ENCODE results near the gene IKZF3.
"Not testable (repeated sequence)": the region's sequence is repeated elsewhere in the genome, so short reads cannot be mapped to it uniquely, and the experiment has no call there.

IKZF3 gene

GRCh38 chr17:39754958-39755553 is 109.1 kb downstream of the IKZF3 start:
- DNase-seq (ENCODE audit: low read depth) = no peak

- peak; percentile 74 for DNase-seq (ENCODE audit: low read depth)
Measured at GRCh38 chr17:39754161-39754957, 109.8 kb downstream of the IKZF3 start.

DNA sequence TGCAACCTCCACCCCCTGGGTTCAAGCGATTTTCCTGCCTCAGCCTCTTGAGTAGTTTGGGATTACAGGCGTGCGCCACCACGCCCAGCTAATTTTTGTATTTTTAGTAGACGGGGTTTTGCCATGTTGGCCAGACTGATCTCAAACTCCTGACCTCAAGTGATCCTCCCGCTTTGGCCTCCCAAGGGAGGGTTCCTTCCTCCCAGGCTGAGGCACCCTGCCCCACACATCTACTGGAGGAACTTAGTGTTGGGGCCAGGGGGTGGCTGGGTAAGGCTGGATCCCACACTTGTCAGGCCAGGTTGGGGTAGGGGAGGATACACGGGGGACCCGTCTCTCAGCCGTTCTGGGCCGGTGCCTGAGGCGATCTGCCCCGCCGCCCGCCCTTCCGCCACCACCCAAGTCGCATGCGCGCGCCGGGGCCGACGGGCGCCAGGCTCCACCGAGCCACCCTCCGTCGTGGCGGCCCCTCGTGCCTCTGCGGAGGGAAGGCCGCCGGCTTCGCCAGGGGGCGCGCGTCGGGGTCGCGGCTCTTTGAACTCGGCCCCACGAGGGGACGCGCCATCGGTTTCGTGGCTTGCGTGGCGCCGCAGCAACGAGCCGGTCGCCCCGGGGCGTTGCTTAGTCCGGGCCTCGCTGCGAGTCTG is 110.5 kb downstream of the IKZF3 start:
- DNase-seq (ENCODE audit: low read depth) = no peak

DNA sequence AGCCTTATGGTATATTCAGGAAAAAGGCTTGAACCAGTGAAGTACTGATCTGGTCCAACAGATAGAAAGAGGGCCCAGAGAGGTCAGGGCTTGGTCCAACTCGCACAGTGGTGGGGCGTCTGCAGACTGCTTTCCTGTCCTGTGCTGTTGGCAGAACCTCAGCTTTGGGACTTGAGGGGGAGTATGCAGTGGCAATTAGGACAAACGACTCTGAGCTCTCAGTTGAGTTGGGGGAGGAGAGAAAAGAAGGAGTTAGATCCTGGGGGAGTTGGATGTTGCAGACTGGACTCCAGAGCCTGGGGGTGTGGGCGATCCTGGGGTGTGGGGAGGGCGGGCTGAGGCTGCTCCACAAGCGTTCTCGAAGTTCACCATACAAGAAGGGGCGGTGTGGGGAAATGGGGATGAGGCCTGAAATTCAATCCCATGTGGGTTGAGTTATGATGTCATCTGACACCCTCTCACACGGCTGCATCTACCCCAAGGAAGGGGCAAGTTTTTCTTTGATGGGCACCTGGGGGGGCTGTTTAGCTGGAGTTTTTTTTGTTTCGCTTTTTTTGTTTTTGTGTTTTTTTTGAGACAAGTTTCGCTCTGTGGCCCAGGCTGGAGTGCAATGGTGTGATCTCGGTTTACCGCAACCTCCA is 111.8 kb downstream of the IKZF3 start:
- DNase-seq (ENCODE audit: low read depth) = no peak

GRCh38 chr17:39751637-39752036 is 112.5 kb downstream of the IKZF3 start:
- DNase-seq (ENCODE audit: low read depth) = no peak

DNA sequence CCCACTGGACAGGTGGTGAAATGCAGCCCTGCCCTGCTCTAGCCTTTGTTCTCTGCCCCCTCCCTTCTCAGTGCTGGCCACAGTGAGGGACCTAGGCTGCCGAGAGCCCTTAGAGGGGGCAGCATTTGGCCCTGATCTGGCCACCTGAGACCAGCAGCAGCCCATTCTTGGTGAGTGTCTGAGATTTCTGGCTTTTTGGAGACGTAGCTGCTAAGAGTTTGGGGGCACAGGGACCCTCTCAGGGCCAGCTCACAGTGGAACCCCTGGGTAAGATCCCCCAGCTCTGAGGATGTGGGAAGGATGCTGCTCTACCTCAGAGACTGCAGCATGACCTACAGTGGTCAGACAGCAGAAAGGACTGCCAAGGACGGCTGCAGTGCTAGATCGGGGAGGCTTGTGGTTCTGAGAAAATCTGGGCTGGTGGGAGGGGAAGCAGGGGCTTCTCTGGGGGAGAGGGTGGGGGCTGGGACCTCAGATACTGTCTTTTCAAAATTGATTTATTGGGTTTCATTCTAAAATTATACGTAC is 113.0 kb downstream of the IKZF3 start:
- DNase-seq (ENCODE audit: low read depth) = no peak

DNA sequence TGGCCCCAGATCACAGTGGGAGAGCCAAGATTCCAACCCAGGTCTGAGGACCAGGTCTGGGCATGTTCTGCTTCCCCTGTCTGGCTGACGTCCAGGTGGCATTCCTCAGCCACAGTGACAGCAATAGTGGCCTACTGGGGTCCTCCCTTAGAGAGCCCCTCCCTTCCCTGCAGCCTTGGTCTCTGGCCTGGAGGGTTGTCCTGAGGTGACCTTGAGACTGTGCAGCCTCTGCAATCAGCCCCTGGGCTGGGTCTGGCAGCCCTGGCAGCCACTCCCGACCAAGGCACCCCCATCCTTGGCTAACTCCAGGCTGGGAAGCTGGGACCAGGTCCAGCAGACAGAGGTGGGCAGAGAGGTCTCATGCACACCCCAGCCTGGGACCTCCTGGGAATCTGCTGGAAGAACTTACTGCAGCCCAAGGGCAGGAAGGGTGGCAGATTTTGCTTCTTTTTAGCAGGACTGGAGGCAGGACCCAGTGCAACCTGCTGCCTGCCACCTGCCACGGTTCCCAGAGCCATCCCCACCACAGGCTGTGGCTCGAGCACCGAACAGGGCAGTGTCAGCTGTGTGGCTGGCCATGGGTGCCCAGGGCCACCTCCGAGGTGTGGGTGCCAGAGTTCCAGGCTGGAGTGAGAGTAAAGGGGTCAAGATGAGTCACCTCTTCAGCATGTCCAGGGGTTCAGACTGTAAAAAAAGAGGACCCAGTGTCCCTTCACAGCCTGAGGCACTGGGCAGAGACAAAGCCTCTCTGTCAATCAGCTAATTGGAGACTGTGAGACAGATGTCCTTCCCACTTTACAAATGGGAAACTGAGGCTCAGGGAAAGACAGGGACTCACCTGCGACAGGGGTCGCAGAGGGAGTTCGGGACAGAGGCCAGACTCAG is 113.7 kb downstream of the IKZF3 start:
- DNase-seq (ENCODE audit: low read depth) = no peak

- DNase-seq (ENCODE audit: low read depth) = not testable (repeated sequence)
Measured at GRCh38 chr17:39748444-39749034, 115.6 kb downstream of the IKZF3 start.

GRCh38 chr17:39747745-39748144 is 116.4 kb downstream of the IKZF3 start:
- no peak for DNase-seq (ENCODE audit: low read depth)

DNA sequence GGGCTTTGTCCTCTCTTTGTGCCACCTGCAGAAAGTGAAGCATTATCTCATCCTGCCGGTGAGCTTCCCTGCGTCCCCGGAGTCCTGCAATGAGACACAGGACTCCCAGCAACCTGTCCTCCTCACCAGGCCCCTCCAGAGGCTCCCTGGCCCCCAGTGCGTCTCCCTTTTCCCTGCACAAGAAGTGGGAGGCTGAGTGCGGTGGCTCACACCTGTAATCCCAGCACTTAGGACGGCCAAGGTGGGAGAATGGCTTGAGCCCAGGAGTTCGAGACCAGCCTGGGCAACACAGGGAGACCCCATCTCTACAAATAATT is 118.0 kb downstream of the IKZF3 start:
- DNase-seq (ENCODE audit: low read depth) = no peak

GRCh38 chr17:39745335-39746144 is 118.6 kb downstream of the IKZF3 start:
- DNase-seq (ENCODE audit: low read depth) = no peak

- DNase-seq (ENCODE audit: low read depth) = no peak
Measured at GRCh38 chr17:39744836-39745215, 119.3 kb downstream of the IKZF3 start.

GRCh38 chr17:39744075-39744835 is 119.9 kb downstream of the IKZF3 start:
- no peak for DNase-seq (ENCODE audit: low read depth)

GRCh38 chr17:39742856-39743436 is 121.2 kb downstream of the IKZF3 start:
- no peak for DNase-seq (ENCODE audit: low read depth)

DNA sequence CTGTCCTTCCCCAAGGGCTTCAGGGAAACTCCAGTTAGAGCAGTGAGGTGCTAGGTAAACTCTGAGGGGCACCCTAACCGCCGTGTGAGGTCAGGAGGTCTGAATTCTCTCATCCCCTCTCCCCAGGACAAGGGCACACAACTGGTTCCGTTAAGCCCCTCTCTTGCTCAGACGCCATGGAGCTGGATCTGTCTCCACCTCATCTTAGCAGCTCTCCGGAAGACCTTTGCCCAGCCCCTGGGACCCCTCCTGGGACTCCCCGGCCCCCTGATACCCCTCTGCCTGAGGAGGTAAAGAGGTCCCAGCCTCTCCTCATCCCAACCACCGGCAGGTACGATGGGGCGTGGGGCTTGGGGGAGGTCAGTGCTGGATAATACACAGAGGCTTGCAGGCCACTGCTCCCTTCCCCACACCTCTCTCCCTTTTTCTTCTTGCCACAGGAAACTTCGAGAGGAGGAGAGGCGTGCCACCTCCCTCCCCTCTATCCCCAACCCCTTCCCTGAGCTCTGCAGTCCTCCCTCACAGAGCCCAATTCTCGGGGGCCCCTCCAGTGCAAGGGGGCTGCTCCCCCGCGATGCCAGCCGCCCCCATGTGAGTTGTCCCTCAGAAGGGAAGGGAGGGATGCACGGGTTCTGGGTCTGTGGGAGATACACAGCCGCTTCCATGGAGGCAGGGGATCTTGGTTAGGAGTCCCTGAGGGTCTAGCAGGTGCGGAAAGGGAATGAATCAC is 121.8 kb downstream of the IKZF3 start:
- no peak for DNase-seq (ENCODE audit: low read depth)

DNA sequence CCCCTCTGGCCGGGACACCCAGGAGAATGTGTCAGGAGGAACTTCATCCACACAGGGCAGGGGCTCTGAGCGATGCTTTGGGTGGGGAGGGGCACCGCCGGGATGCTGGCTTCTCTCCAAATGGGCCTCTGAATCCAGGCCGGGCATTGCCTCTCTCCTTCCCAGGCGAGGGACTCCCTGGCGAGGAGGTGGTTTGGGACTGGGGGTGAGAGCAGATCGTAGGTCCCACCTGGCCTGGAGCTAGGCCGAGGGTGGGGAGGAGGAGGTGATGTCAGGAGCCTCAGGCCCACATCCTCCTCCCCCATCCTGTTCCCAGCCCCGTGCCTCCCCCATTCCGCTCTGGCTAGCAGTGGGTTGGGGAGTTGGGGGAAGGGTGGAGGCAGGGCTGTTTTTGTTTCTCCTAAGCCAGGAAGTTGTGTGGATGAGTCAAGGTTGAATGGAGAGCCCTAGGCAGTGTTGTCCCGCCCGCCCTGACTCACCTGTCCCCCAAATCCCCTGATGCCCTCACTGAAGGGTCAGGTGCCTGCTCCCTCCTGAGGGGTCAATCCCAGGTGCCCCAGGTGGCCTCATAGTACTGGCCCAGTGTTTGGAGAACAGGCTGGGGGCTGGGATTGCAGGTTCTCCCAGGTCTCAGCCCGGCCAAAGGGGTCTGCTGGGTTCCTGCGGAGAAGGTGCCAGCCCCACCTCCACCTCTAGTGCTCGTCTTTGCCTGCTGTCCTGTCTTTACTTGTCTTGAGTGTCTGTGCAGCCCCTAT is 123.6 kb downstream of the IKZF3 start:
- no peak for DNase-seq (ENCODE audit: low read depth)

DNA sequence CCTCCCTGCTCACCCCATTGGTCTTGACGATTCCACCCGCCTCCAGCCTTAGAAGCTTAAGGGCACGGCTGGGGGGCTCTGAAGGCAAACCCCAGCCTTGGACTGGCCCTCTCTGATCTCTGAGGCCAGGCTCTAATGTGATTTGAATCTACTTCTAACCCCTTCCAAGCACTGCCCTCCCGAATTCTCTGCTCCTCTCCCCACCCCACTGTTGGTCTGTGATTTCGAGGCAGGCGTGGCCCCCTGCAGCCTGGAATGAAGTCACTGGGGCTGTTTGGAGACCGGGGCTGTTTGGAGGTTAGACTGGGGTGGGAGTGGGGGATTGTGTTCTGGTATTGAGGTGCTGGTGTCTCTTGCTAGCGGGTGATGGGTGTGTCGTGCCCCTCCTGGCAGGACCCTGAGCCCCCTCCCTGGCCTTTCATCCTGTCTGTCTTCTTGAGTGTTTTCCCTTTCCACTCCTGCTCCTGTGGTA is 124.2 kb downstream of the IKZF3 start:
- no peak for DNase-seq (ENCODE audit: low read depth)

All from HS-5 (cell line).